HG02759 (cell line): ENCODE measurements around the gene WNT6.
"Not testable (repeated sequence)": the region's sequence is repeated elsewhere in the genome, so short reads cannot be mapped to it uniquely, and the experiment has no call there.

ENCODE experiments used
- ATAC-seq: cut with Tn5 transposase; IDR thresholded peaks from one replicate; pipeline ENCODE4 v1.9.1; 2021; ENCODE audit warnings: mild to moderate bottlenecking, moderate library complexity; ENCODE audit not compliant: unreplicated experiment

WNT6 gene

GRCh38 chr2:218829868-218830451 lies 29.6 kb upstream of the WNT6 start:
- ATAC-seq: no peak

- ATAC-seq: no peak
Measured at GRCh38 chr2:218830526-218831306, 28.9 kb upstream of the WNT6 start.

GRCh38 chr2:218831378-218831990 lies 28.1 kb upstream of the WNT6 start, which contains the start of gene PRKAG3:
TSS of gene PRKAG3 (minus strand) at chr2:218831803.
- ATAC-seq: no peak

- no peak for ATAC-seq
Measured at GRCh38 chr2:218832081-218832480, 27.5 kb upstream of the WNT6 start.

GRCh38 chr2:218832520-218832919 lies 27.1 kb upstream of the WNT6 start:
- no peak for ATAC-seq

- ATAC-seq: no peak
Measured at GRCh38 chr2:218833023-218833609, 26.5 kb upstream of the WNT6 start.

GRCh38 chr2:218834685-218835084 lies 24.9 kb upstream of the WNT6 start:
- no peak for ATAC-seq

- no peak for ATAC-seq
Measured at GRCh38 chr2:218837495-218837894, 22.1 kb upstream of the WNT6 start.

- no peak for ATAC-seq
Measured at GRCh38 chr2:218839430-218839829, 20.2 kb upstream of the WNT6 start.

- ATAC-seq: no peak
Measured at GRCh38 chr2:218839888-218840287, 19.7 kb upstream of the WNT6 start.

GRCh38 chr2:218844334-218844733 lies 15.3 kb upstream of the WNT6 start:
- not testable (repeated sequence) for ATAC-seq

- ATAC-seq: not testable (repeated sequence)
Measured at GRCh38 chr2:218846963-218847362, 12.6 kb upstream of the WNT6 start.

GRCh38 chr2:218849721-218850120 lies 9.9 kb upstream of the WNT6 start:
- no peak for ATAC-seq

- ATAC-seq: no peak
Measured at GRCh38 chr2:218850796-218851195, 8.8 kb upstream of the WNT6 start.

GRCh38 chr2:218851286-218851685 lies 8.3 kb upstream of the WNT6 start:
- no peak for ATAC-seq

GRCh38 chr2:218852911-218853667 lies 6.5 kb upstream of the WNT6 start:
- no peak for ATAC-seq

GRCh38 chr2:218853766-218854165 lies 5.8 kb upstream of the WNT6 start:
- no peak for ATAC-seq

GRCh38 chr2:218854860-218855259 lies 4.7 kb upstream of the WNT6 start:
- no peak for ATAC-seq

- no peak for ATAC-seq
Measured at GRCh38 chr2:218855305-218856166, 4.1 kb upstream of the WNT6 start.
